ENCODE results near the gene FBLN2.
A peak's percentile ranks its signal among the peaks of the same experiment; 100 is the strongest.

The FBLN2 gene

DNA sequence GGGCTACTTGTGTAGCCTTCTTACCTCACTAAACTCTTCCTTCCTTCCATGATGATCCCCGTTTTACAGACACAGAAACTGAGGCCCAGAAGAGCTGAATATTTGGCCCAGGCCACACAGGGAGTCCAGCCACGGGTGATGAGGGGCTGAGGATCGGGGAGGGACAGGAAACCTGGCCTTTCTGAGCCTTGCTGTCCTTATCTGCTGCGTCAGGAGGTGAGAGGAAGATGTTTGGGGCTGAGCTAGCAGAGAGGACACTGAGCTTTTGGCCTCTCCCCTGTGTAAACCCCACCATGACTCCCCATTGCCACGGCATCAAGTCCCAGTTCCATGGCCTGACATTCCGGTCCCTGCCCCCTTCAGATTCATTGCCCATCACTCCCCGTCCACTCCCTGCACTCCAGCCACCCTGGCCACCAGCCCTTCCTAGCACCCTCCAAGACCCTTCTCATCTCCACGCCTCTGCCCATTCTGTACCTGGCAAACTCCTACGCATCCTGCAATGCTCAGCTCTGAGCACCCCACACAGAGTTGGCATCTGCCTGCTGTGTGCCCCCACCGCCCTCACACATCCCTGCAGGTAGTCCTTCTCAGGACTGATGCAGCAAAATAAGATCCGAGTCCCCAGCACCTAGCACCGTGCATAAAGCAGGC lies 103.0 kb downstream of the FBLN2 start:
- DNase-seq, result no peak

DNA sequence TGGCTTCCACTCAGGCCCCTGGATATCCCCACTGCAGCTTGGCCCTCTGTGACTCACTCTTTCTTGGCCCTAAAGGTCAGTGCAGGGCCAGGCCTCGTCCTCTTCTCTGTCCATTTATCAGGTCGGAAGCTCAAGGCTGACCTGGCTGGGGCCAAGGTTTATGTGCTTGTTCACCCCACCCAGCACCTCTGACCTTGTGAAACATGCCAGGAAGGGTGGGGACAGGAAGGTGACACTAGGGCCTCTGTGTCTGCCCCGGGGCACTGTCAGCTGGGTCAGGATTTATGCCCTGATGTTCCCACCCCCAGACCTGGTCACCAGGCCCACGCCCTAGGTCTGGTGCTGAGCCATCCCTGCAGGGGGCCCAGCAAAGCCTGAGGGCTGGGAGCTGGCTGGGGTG lies 103.8 kb downstream of the FBLN2 start:
- DNase-seq, result no peak

DNA sequence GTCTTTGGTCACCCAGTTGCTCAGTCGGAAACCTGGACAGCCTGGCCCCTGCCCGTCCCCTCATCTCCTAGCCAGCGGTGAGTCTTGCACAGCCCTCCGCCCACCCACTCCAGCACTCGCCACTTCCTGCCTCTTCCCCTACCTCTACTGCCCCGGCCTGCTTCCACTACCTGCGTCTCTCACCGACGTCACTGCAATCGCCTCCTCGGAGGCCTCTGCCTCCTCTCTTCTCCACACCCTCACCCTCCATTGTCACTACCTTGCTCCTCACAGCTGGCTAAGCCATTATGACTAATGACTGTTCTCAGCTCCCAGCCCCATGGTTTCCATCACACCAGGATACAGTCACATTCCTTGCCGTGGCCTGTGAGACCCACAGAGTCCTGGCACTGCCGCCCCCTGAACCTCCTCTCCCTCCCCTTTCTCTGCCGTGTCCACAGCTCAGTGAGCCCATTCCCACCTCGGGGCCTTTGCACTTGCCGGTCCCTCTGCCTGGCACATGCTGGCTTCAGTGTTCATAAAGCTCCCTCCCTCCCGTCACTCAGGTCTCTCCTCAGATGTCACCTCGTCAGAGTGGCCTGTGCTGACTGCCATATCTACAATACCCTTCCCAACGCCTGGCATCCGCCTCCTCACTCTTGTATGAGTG lies 104.8 kb downstream of the FBLN2 start:
- DNase-seq, result no peak

DNA sequence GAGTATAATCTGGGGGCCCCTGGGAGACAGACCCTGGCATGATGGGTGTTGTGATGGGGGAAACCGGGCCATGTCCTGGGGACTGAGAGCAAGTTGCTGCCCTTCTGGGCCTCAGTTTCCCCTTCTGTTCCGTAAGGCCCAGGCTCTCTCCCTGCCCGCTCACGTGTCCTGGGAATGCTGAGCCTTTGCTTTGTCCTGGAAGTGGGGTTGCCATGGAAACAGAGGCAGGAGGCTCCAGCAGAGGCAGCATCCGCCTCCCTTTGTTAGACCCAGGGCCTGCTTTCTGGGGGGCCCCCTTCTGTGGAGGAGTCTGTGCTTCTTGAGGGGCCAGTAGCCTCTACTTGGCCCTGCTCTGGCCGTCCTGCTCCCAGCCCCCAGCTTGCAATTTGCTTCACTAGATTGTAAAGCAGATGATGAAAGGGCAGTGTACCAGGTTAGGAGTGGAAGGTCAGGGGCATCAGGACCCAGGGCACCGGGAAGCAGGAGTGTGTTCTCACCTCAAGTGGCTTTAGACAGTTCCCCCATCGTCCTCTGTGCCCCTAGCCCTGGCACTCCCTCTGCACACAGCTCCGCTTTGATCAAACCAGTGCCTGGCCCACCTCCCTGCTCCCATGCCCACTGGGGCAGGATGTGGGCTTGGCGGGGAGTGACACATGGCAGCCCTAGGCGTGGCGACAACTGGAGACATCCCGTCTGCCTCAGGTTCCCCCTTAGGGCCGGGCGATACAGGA lies 105.6 kb downstream of the FBLN2 start:
- DNase-seq, result no peak

DNA sequence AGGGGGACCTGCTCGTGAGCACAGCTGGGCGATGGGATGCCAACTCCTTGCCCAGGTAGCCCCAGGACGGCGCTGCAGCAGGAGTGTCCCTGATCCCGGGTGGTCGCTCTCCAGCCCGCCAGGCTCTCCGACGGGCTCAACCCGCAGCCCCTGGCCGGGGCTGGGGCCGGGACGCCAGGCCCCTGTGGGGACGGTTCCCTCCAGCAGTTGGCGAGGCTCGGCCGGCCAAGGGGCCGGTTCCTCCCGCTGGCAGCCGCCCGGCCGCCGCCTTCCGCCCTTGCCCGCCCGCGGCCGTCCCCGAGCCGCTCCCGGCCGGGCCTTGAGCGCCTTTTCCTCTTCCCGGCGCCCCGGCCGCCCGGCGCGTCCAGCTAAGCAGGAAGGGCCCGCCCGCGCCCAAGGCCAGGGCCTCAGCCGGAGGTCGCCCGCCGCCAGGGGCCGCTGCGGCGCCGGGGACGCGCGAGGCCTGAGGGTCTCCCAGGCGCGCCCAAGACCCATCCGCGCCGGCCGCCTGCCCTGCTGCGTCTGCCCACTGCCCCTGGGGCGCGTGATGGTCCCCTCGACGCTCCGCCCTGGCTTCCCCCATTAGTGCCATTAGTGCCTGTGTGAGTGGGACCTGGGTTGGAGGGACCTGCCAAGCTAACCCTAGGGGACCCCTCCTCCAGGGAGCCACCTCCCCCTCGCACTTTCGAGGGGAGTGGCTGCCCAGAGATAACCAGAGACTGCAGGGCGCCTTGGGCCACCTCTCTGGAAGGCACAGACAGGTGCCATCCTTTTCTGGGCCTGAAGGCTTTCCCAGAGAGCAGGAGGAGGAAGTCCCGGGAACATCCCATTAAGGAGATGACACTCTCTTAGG lies 106.4 kb downstream of the FBLN2 start:
- DNase-seq, result peak; percentile 15

DNA sequence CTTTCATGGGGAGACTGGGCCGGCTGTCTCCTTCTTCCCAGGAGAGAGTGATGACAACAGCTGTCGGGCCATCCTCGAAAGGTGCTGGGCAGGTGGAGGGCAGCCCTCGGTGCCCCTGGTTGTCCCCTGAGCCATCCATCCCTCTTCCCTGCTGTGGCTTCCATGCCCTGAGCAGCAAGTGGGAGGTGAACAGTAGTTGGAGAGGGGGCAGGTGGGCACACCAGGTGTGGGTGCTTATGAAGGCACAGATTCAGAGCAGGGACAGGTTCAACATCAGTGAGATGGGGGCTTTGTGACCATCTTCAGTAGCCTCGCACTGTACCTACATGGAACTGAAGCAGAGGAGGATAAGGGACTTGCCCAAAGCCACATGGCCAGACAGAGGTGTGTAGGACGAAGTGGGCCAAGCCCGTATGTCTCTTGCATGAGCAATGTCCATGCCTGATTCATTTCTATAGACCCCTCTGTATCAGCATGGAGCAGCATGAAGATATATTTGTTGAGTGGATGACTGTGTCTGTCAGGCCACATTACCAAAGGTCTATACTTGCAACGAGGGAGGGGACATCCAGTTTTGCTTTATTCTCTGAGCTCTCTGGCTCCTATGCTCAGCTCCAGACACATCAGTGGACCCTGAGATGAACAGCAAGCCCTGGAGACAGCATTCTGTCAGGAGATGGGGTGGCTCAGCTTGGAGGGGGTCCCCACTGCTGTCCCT lies 107.8 kb downstream of the FBLN2 start:
- DNase-seq, result no peak

DNA sequence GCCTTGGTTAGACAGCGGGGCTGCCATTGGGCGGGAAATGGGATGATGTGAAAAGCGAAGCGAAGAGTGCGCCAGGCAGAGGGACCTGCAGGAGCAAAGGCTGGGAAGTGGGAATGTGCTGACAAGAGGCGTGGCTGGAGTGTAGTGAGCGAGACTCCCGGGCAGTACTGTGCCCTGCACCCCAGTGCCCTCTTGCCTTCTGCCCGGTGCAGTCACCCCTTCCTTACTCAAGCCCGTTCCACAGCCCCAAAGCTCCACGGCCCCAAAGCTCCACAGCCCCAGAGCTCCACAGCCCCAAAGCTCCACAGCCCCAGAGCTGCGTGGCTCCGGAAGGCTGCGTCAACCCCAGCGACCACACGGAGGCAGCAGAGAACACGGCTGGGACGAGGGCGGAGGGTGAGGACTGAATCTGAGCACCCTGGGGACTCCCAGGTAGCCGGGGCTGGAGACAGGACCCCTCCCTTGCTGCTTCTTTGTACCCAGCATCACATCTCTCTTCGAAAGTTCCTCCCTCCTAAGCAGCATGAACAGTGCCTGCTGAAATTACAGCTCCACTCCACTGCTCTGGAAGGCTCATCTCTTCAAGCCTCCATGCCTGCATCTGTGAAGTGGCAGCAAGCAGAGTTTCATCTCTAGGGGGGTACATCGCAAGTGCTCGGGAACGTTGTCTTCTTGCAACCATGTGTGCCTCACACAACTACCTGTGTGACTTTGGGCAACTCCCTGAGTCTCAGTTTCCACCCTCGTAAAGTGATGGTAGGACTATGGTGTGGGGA lies 108.9 kb downstream of the FBLN2 start:
- DNase-seq, result no peak

DNA sequence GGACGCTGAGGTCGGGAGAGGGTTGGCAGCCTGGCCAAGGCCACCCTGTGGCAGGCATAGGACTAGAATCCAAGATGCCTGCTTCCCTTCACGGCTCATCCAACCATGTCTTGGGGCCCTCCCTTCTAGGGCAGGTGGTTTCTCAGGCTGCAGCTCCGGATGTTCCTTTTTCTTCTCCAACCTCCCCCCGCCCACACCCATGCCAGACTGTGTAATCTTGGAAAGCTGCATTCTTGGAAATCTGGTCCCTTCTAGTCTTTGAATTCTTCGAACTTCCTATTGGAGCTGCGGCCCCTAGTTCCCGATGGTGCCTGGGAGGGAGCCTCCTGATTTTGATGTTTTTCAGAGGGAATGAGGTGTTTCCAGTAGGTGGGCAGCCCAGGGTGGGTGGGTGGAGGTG lies 109.8 kb downstream of the FBLN2 start:
- no peak for DNase-seq

DNA sequence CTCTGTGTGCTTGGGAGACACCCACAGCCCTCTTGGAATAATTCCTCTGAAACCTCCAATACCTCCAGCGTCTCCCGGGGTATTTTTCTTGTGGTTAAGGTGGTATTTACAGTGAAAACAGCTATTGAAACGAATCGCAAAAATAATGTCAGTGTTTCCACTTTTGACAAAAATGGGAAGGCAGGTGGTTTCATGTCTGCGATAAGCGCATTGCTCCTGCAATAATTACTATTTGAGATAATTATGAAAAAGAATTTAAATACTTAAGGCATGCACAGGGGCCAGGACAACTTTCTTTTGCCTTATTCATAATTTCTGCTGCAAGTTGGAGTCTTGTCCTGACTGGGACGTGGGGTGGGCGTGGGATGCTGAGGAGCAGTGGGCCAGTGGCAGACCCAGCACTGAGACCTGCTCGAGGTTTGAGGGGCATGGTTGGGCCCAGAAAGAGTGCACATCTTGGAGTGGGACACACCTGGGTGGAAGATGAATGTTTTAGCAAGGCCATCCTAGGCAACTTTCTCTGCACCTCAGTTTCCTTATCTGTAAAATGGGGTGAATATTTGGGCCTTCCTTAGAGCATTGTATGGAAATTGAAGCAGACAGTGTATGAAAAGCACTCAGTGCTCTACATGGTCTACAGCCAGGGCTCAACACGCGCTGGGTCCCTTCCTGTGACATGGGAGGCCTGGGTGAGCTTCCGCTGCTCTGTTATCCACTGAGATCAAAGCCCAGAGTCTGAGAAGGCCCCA lies 110.5 kb downstream of the FBLN2 start:
- no peak for DNase-seq

DNA sequence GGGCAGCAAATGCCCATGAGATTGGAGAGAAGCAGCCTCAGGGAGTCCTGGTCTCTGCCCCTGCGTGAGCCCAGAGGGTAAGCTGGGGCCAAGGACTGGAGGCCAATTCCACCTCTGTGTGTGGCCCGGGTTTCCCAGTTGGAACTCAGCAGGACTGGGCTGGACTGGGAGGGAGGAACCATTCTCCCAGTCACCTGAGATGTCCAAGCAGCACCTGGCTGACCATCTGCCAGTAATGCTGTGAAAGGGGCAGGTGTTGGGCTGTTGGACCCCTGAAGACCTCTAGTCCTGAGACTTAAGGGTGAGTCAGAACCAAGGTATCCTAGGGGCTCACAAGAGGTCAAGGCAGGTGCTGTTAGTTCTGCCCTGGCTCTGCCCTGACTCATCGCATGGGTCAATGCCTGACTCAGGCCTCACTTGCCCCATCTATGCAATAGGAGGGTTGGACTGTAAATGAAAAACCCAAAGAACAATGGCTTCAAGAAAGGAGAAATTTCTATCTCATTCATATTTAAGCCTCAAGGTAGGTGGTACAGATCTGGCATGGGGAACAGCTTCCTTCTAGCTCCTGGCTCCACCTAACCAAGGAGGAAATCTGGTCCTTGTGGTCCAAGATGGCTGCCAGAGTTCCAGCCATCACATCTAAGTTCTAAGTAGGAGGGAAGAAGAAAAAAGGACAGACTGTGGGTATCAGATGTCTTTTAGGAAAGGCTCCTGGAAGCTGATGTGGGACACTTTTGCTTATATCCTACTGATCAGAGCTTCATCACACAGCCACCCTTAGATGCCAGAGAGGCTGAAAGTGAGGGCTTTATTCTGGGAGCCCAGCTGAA lies 111.3 kb downstream of the FBLN2 start:
- no peak for DNase-seq

DNA sequence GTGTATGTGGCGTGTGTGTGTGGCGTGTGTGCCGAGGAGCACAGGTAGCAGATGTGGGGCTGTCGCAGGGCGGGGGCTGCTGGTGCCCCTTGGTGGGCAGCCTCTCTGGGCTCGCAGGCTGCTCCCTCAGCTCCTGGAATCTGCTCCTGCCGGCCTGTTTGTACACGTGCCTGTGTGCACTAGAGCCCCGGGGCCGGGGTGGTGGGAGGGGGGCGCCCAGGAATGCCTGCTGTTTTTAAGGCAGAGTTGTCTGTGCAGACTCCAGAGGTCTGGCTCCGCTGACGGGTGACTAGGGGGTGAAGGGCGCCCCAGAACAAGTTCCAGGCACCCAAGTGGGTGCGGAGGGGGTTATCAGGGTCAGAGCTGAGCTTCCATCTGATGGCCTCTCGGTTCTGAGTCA lies 112.2 kb downstream of the FBLN2 start:
- no peak for DNase-seq

DNA sequence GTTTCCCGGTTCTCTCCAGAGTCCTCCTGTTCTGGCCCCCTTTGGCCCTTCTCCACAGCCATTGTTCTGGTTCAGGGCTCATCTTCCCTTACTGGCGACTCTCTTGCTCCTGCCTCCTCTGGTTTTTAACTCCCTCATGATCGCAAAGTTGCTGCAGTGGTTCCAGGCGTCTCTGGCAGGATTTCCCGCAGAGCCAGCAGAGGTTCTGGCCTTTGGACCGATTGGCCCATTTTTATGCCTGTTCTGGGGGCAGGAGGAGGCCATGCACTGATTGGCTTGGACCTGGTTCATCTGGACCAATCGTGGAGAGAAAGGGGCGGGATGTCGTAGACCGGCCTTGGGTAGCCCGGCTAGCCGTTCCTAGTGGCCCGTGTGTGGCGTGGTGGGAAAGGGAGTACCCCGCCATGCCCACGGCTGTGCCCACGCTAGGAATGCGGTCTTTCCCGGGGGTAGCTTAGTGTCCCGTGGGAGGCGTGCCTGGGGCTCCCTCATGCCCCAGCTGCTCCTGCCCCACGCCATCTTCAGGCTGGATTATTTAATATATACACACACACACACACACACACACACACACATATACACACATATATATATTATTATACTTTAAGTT lies 113.4 kb downstream of the FBLN2 start:
- no peak for DNase-seq

DNA sequence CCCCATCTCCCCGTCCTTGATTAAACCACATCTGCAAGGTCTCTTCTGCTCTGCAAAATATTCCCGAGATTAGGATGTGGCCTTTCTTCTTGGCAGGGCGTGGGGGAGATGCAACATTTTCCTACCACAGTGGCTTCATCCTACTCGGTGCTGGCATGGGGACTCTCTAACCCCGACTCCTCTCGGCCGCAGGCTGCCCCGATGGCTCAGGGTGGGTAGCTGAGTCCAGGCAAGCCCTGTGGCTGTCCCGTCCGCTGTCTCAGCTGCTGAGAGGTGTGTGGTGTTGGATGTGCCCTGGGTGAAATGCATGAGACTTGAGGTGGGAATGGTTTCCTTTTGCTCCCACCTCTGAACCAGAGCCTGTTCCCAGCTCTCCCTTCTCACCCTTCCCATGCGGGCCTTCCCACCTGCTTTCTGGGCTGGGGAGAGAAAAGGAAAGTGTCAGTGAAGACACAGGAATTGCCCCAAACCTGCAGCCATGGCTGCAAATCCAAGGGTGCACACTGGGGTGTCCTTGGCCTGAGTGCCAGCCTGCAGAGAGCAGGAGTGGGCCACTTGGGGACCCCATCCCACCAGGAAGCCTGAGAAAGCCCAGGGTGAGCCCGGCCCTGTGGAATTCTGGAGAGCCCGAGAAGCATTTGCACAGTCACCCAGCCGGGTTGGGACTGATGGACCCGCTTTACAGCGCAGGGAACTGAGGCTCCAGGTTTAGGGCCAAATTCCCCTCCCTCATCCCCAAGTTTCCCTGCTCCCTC lies 115.0 kb downstream of the FBLN2 start:
- DNase-seq, result no peak

DNA sequence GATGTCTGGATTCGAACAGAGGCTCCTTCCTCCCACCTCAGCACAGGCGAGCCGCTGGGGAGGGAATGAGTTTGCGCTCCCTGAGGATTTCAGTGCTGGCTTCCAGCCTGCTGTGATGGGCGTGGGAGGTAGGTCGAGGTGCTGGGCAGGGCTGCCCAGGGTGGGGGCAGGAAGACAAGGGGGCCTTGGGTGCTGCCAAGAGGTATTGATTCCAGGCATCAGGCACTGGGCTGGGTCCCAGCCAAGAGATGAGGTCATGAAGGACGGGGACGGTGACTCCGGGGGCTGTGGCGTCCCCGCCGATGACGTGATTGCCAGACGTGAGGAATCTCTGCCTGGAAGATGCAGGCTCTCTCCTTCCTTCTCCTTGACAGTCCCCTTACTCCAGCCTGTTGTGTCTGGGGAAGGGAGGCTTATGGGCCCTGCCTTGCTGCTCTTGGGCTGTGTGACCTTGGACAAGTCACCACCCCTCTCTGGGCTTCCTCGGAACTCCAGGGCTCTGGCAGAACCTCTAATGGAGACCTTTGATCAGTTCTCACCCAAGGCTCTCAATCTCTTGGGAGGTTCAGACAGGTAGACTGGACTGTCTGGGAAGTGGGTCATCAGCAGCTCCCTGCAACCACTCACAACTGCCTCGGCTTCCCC lies 116.8 kb downstream of the FBLN2 start:
- no peak for DNase-seq

DNA sequence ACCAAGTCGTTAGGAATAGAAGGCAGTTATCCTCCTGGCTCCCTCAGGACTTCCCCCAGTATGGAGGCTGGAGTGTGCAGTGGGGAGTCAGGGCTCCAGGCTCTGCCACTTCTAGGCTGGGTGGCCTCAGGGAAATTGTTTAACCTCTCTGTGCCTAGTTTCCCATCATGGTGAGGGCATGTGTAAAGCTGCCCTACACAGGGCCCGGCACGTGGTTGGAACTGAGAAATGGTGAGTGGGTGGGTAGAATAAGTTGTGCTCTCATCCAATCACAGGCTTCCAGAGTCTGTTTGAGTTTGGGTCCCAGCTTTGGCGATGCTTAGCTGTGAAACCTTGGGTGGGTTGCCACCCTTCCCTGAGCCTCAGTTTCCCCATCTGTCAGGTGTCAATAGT lies 117.3 kb downstream of the FBLN2 start:
- no peak for DNase-seq

DNA sequence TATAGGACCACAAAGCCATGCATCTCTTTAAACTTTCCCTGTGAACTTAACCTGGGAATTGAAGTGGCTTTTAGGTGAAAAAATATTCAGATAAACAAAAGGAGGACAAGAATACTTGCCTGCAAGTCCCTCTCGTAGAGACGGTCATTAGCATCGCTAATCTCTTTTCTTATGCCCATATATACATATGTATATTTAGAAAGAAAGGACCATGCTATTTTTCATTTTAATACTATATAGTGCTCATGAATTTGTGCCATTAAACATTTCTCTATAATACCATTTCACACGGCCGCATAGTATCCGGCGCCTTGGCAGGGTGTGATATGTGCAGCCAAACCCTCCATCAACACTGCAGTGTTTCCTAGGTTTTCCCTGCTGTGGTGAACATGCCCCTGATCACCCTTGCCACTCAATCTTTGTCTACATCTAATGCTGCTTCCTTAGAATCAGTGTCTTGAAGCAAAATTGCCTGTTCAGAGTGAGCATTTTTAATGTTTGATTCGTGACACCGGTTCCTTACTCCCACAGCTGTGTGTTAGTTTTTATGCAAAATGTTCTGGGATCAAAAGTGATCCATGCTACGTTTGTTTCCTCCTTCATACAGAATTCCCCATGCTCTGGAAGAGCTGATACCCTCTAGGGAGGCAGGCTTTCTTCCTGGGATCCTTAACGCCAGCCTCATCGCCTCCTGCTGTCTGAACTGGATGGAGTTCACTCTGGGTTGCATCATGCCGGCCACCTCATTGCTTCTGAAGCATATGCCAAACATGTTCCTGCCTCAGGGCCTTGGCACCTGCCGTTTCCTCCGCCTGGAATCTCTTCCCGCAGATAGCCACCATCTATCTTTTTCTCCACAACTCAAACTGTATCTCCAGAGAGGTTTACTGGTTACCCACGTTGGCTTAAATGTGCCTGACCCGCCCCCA lies 118.1 kb downstream of the FBLN2 start:
- DNase-seq, result no peak

DNA sequence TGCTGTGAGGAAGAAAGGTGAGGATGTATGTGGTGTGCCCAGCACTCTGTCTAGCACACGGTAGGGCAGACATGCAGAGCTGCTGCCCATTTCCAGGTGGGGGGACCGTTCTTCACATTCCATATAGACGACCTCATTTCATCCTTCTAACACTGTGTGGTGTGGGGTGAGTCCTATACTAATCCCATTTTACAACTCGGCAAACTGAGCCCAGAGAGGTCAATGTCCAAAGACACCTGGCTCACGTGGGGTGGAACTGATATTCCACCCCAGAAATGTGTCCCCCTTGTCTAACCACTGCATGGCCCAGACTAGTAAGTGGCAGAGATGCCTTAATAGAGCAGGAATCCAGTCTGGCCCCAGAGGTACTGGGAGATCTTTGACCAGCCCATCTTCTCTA lies 119.2 kb downstream of the FBLN2 start:
- DNase-seq, result no peak

Measured in NCI-H1092 (cell line).